Esophagus (tissue), 2 donors: ENCODE measurements around the gene TSACC. TPM values are rescaled to one million over a fixed set of nuclear protein-coding genes. Genes with fewer than 3 reads are reported as not detected.

Source experiments
- H3K27ac ChIP-seq, 2 donors: one replicate each; pipeline ENCODE4 v1.5.1; 2013; ENCODE audit warnings: low read depth in 2 of 2, mild to moderate bottlenecking in 2 of 2, inconsistent platforms in 1 of 2, low read length in 1 of 2, moderate library complexity in 1 of 2
- H3K27me3 ChIP-seq, 2 donors: one replicate each; pipeline ENCODE4 v1.6.1; 2013; ENCODE audit warnings: low read length in 2 of 2, control low read depth in 1 of 2, mild to moderate bottlenecking in 1 of 2; ENCODE audit not compliant: insufficient read depth in 2 of 2, control insufficient read depth in 1 of 2
- H3K36me3 ChIP-seq, 2 donors: one replicate each; pipeline ENCODE4 v1.6.1; 2013; ENCODE audit warnings: low read length in 1 of 2; ENCODE audit not compliant: control insufficient read depth in 2 of 2, insufficient read depth in 2 of 2
- H3K4me1 ChIP-seq, 2 donors: one replicate each; pipeline ENCODE4 v1.6.1; 2013; ENCODE audit warnings: low read length in 1 of 2; ENCODE audit not compliant: control insufficient read depth in 2 of 2, insufficient read depth in 2 of 2
- H3K4me3 ChIP-seq, 2 donors: one replicate each; pipeline ENCODE4 v1.5.1; 2013; ENCODE audit warnings: low read length in 2 of 2, mild to moderate bottlenecking in 2 of 2, low read depth in 1 of 2, moderate library complexity in 1 of 2
- H3K9me3 ChIP-seq, 2 donors: one replicate each; pipeline ENCODE4 v1.6.1; 2013; ENCODE audit warnings: mild to moderate bottlenecking in 2 of 2, low read depth in 1 of 2, low read length in 1 of 2, moderate library complexity in 1 of 2; ENCODE audit not compliant: control insufficient read depth in 2 of 2, insufficient read depth in 1 of 2
- WGBS, 2 donors: extraction: QIAGEN DNeasy Blood & Tissue Kit; methylation state at CpG; one replicate each; pipeline ENCODE4 v1.1.7; 2013; 5-methylcytosine and 5-hydroxymethylcytosine counted together
- polyA plus RNA-seq, 2 donors: library from polyadenylated mRNA; stranded (reverse); fragments of 200-250 nt; gene quantifications; one replicate each; pipeline ENCODE4 v1.2.3, GENCODE V29; 2013
- donor health status: healthy with polysubstance abuse.
- donor health status: Bipolar disorder and iron deficiency.

TSACC gene
- polyA plus RNA-seq, 2 donors, result 0.33 to 0.40 TPM

- 78 to 85% methylated on average over 1 of the region's 1 CpG for WGBS, 2 donors
- no peak overlapping the region for H3K4me3 ChIP-seq
- H3K9me3 ChIP-seq, result no peaks in the 10 kb centered on the region
- H3K27me3 ChIP-seq, result no peaks in the 10 kb centered on the region
- no peaks in the 10 kb centered on the region for H3K36me3 ChIP-seq
- H3K4me1 ChIP-seq, result peaks cover 0 to 5% of the 10 kb centered on the region in 2 donors
- no peak overlapping the region for H3K27ac ChIP-seq
Measured at GRCh38 chr1:156358641-156359040, 20.3 kb downstream of the TSACC start.

GRCh38 chr1:156359249-156359648, 20.9 kb downstream of the TSACC start:
- H3K36me3 ChIP-seq, result no peaks in the 10 kb centered on the region
- no peak overlapping the region for H3K4me3 ChIP-seq
- H3K27ac ChIP-seq, result no peak overlapping the region
- no peaks in the 10 kb centered on the region for H3K27me3 ChIP-seq
- H3K4me1 ChIP-seq, result peaks cover 0 to 5% of the 10 kb centered on the region in 2 donors
- no peaks in the 10 kb centered on the region for H3K9me3 ChIP-seq
- WGBS, 2 donors, result 93 to 94% methylated on average over 3 of the region's 3 CpGs

GRCh38 chr1:156359973-156360372, 21.6 kb downstream of the TSACC start:
- H3K36me3 ChIP-seq, result no peaks in the 10 kb centered on the region
- no peaks in the 10 kb centered on the region for H3K9me3 ChIP-seq
- 44 to 49% methylated on average over 6 of the region's 6 CpGs for whole genome bisulfite sequencing, 2 donors
- H3K4me1 ChIP-seq, result peaks cover 0 to 5% of the 10 kb centered on the region in 2 donors
- no peak overlapping the region for H3K4me3 ChIP-seq
- no peaks in the 10 kb centered on the region for H3K27me3 ChIP-seq
- no peak overlapping the region for H3K27ac ChIP-seq

- no peaks in the 10 kb centered on the region for H3K27me3 ChIP-seq
- 86 to 94% methylated on average over 11 of the region's 11 CpGs for WGBS, 2 donors
- H3K9me3 ChIP-seq, result no peaks in the 10 kb centered on the region
- peaks cover 0 to 5% of the 10 kb centered on the region in 2 donors for H3K4me1 ChIP-seq
- H3K4me3 ChIP-seq, result no peak overlapping the region
- no peaks in the 10 kb centered on the region for H3K36me3 ChIP-seq
- H3K27ac ChIP-seq, result no peak overlapping the region
Measured at GRCh38 chr1:156360534-156360933, 22.2 kb downstream of the TSACC start.

- no peaks in the 10 kb centered on the region for H3K36me3 ChIP-seq
- no peaks in the 10 kb centered on the region for H3K9me3 ChIP-seq
- H3K27ac ChIP-seq, result no peak overlapping the region
- no peak overlapping the region for H3K4me3 ChIP-seq
- H3K4me1 ChIP-seq, result peaks cover 0 to 7% of the 10 kb centered on the region in 2 donors
- H3K27me3 ChIP-seq, result no peaks in the 10 kb centered on the region
Measured at GRCh38 chr1:156365754-156366153, 27.4 kb downstream of the TSACC start.

GRCh38 chr1:156366378-156367166, 28.2 kb downstream of the TSACC start:
- Histone ChIP-seq H3K4me3 (no peak overlapping the region), H3K27ac (peak overlapping the region in 1 of 2 donors; percentile 69), H3K36me3 (no peaks in the 10 kb centered on the region), H3K9me3 (no peaks in the 10 kb centered on the region), H3K27me3 (no peaks in the 10 kb centered on the region), H3K4me1 (peaks cover 0 to 7% of the 10 kb centered on the region in 2 donors)
- WGBS, 2 donors, result 83 to 84% methylated on average over 5 of the region's 5 CpGs

GRCh38 chr1:156367383-156368156, 29.2 kb downstream of the TSACC start:
- peaks cover 0 to 7% of the 10 kb centered on the region in 2 donors for H3K4me1 ChIP-seq
- no peaks in the 10 kb centered on the region for H3K9me3 ChIP-seq
- H3K27me3 ChIP-seq, result no peaks in the 10 kb centered on the region
- no peak overlapping the region for H3K4me3 ChIP-seq
- H3K27ac ChIP-seq, result no peak overlapping the region
- WGBS, 2 donors, result 88% methylated on average over 9 of the region's 9 CpGs
- no peaks in the 10 kb centered on the region for H3K36me3 ChIP-seq

GRCh38 chr1:156368157-156368658, 29.9 kb downstream of the TSACC start:
- Histone ChIP-seq H3K27me3 (no peaks in the 10 kb centered on the region), H3K4me3 (no peak overlapping the region)
- 85 to 89% methylated on average over 7 of the region's 7 CpGs for WGBS, 2 donors

GRCh38 chr1:156368889-156369684, 30.8 kb downstream of the TSACC start, which contains the start of gene RHBG:
Gene RHBG (plus strand): TSS chr1:156369211. CDS start chr1:156369250, 39 bp downstream.
- H3K4me3 ChIP-seq, result peak within 1 kb of the TSS; percentile 61 to 62
- H3K36me3 ChIP-seq, result no peaks in the 10 kb centered on the region
- peak within 1 kb of the TSS in 1 of 2 donors; percentile 28 for H3K27ac ChIP-seq
- peaks cover 0 to 7% of the 10 kb centered on the region in 2 donors for H3K4me1 ChIP-seq
- no peaks in the 10 kb centered on the region for H3K9me3 ChIP-seq
- WGBS, 2 donors, result 11 to 12% methylated on average over 47 to 48 of the region's 48 CpGs
- H3K27me3 ChIP-seq, result no peaks in the 10 kb centered on the region

More at GRCh38 chr1:156368157-156368658, 29.9 kb downstream of the TSACC start:
- Histone ChIP-seq H3K4me1 (peaks cover 0 to 7% of the 10 kb centered on the region in 2 donors), H3K9me3 (no peaks in the 10 kb centered on the region), H3K36me3 (no peaks in the 10 kb centered on the region), H3K27ac (no peak overlapping the region)
